Endothelial cell (in vitro differentiated cells): ENCODE data around the gene PPARA. TPM values are rescaled to one million over a fixed set of nuclear protein-coding genes. Genes with fewer than 3 reads are reported as not detected.

Source experiments
- DNase-seq: peaks from one replicate; pipeline ENCODE4 v3.0.0; 2021; ENCODE audit warnings: low spot score
- H3K27ac Mint-ChIP-seq: one replicate; pipeline ENCODE4 v1.8.0; 2021; ENCODE audit warnings: mixed read lengths, inconsistent platforms; ENCODE audit not compliant: unreplicated experiment
- H3K27me3 Mint-ChIP-seq: one replicate; pipeline ENCODE4 v1.8.0; 2021; ENCODE audit warnings: mild to moderate bottlenecking, moderate library complexity, mixed read lengths, inconsistent platforms; ENCODE audit not compliant: unreplicated experiment
- H3K36me3 Mint-ChIP-seq: one replicate; pipeline ENCODE4 v1.8.0; 2021; ENCODE audit warnings: mild to moderate bottlenecking, low read depth, mixed read lengths, inconsistent platforms; ENCODE audit not compliant: unreplicated experiment
- H3K4me1 Mint-ChIP-seq: one replicate; pipeline ENCODE4 v1.8.0; 2021; ENCODE audit warnings: mild to moderate bottlenecking, mixed read lengths, inconsistent platforms; ENCODE audit not compliant: unreplicated experiment
- H3K4me3 Mint-ChIP-seq: one replicate; pipeline ENCODE4 v1.8.0; 2021; ENCODE audit warnings: mild to moderate bottlenecking, mixed read lengths, inconsistent platforms; ENCODE audit not compliant: unreplicated experiment
- H3K9me3 Mint-ChIP-seq: one replicate; pipeline ENCODE4 v1.8.0; 2021; ENCODE audit warnings: mixed read lengths, inconsistent platforms; ENCODE audit not compliant: unreplicated experiment
- total RNA-seq: library from RNA; stranded (reverse); fragmentation: NEBNext Ultra II Directional; extraction: Animal tissue kit (Norgen Biotek cat#: 25700); gene quantifications from one replicate; pipeline ENCODE4 v1.2.1, GENCODE V29; 2021; ENCODE audit not compliant: unreplicated experiment
- TF ChIP-seq, protein P1 (sequence below): fragments of 200-600 bp; sonication (generic); IDR thresholded peaks from one replicate; pipeline ENCODE4 v1.5.0; 2021; ENCODE audit warnings: antibody characterized with exemption; ENCODE audit not compliant: unreplicated experiment

PPARA gene
- total RNA-seq, 1 donor from 2014 or later: 12.6 TPM

DNA sequence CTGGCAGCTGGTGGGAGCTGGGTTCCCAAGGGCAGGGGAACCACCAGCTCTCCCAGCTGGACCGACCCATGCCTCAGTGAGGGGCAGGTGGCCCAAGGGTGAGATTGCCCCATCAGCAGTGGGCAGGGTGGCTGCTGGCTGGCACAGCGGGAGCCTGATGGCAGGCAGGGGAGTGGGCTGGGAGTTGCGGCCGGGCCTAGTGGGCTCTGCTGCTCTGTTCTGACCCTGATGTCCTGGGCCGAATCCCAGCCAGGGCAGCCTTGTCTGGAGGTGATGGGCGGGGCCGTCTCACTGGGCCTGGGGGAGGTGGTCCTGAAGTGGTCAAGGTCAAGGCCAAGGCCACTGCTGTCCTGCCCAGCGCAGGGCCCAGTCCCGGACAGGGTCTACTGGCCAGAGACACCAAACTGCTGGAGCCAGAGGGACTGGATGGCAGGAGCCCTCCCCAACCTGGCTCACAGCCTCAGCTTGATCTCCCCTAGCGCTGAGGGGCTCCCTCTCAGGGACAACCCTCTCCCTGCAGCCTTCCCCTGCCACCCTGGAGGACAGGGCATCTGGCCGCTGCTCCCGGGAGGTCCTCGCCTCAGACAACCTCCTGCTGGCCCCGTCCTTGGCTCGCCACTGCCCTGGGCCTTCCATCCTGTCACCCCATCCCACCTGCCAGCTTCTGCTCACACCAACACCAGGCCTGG lies 26.5 kb upstream of the PPARA start:
- no peaks in the 10 kb centered on the region for H3K36me3 Mint-ChIP-seq

DNA sequence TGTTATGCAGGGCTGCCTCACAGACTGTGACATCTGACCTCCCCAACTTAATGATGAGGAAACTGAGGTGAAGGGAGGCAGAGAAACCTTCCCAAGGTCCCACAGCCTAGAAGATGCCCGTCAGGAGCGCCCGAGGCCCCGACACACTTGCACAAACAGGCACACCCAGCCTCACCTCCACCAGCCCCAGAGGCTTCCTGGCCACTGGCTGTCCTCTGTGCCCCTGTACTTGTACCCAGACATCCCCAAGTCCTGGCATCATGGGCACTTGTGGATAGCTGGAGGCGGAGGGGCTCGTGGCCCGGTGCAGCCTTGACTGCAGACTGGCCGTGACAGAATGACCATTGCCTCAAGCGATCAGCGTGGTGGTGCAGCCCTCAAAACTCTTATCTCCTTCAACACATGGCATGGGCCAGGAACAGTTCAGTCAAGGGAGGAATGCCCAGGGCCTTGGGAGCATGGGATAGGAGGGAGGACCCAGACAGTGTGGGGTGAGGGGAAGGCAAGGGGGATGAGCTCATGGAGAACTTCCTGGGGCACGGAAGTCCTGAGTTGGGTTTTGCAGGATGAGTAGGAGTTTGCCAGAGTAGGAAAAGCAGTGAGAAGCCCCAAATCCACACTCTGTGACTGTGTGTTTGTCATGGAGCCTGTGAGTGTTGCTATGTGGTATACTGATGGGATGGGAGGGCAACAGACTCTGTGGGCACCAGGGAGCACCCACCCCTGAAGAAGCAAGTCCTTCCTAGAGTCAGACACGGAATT lies 25.8 kb upstream of the PPARA start:
- H3K4me1 Mint-ChIP-seq: peaks cover 3% of the 10 kb centered on the region
- DNase-seq: no peak
- TF ChIP-seq, protein P1, sequence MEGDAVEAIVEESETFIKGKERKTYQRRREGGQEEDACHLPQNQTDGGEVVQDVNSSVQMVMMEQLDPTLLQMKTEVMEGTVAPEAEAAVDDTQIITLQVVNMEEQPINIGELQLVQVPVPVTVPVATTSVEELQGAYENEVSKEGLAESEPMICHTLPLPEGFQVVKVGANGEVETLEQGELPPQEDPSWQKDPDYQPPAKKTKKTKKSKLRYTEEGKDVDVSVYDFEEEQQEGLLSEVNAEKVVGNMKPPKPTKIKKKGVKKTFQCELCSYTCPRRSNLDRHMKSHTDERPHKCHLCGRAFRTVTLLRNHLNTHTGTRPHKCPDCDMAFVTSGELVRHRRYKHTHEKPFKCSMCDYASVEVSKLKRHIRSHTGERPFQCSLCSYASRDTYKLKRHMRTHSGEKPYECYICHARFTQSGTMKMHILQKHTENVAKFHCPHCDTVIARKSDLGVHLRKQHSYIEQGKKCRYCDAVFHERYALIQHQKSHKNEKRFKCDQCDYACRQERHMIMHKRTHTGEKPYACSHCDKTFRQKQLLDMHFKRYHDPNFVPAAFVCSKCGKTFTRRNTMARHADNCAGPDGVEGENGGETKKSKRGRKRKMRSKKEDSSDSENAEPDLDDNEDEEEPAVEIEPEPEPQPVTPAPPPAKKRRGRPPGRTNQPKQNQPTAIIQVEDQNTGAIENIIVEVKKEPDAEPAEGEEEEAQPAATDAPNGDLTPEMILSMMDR: no peak
- no peaks in the 10 kb centered on the region for H3K36me3 Mint-ChIP-seq
- H3K27ac Mint-ChIP-seq: no peak overlapping the region
- peaks cover 10% of the 10 kb centered on the region for H3K27me3 Mint-ChIP-seq
- no peaks in the 10 kb centered on the region for H3K9me3 Mint-ChIP-seq
- peak overlapping the region; percentile 29 for H3K4me3 Mint-ChIP-seq

More for the DNA sequence above, 26.5 kb upstream of the PPARA start:
- Mint-ChIP-seq H3K4me1 (peaks cover 3% of the 10 kb centered on the region), H3K27ac (no peak overlapping the region), H3K9me3 (no peaks in the 10 kb centered on the region), H3K27me3 (peaks cover 10% of the 10 kb centered on the region), H3K4me3 (no peak overlapping the region)
- DNase-seq: no peak
- TF ChIP-seq, protein P1: no peak

DNA sequence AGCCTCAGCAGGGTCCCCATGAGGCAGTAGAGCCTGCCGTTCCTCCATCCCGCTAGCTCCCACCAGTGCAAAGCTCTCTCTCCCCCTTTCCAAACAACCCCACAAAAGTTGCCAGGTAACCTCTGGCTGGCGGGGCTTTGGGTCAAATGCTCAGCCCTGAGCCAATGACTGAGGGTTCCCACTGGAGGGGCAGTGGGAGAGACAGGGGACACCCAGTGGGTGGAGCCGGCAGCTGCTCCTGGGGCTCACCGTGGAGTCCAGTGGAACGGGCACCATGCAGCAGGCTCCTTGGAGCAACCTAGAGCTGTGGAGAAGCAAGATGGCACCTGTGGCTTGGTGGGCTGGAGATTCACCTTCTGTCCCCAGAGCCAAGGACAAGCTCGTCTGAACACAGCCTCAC lies 25.0 kb upstream of the PPARA start:
- Mint-ChIP-seq H3K4me1 (peaks cover 3% of the 10 kb centered on the region), H3K4me3 (no peak overlapping the region), H3K27me3 (peaks cover 12% of the 10 kb centered on the region), H3K27ac (no peak overlapping the region), H3K9me3 (no peaks in the 10 kb centered on the region), H3K36me3 (no peaks in the 10 kb centered on the region)
- DNase-seq: no peak
- TF ChIP-seq, protein P1: no peak

DNA sequence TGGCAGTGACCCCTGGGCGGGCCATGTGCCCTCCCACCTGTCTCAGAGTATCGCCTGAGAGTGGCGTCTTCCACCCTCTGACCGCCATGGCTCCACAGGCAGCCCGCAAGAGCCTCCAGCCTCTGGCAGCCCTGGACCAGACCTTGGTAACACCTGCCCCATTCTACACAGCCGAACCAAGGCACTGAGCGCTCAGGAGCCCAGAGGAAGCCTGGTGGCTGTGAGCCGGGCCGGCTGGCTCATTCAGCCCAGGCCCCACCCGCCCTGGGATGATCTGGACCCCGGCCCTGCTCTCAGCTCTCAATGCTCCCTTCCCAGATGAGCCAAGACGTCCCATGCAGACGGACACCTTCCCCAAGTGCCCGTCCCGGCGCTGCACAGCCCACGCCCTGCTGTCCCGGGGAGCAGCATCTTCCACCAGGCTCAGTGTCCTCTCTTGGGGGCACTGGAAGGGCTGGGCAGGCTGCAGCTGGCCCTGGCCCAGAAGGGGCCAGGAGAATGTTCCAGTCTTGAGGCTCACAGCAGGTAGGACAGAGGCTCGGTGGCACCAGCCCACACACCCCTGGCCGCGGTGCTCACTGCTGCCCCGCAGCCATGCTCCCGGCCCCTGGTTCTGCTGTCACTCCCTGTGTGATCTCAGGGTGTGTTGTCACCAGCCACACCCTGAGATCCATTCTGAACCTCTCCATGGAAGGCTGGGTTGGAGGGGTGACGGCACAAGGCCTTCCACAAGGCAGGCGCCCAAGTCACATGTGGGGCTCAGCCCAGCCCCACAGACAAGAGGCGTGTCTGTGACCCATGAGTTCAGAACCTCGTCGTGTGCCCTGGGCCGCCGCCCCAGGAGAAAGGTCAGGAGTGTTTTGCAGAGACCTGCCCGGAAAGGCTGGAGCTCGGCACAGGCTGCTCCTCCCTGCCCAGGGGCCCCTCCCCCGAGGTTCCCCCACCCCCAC lies 24.2 kb upstream of the PPARA start:
- peaks cover 12% of the 10 kb centered on the region for H3K27me3 Mint-ChIP-seq
- peaks cover 3% of the 10 kb centered on the region for H3K4me1 Mint-ChIP-seq
- no peak overlapping the region for H3K4me3 Mint-ChIP-seq
- H3K27ac Mint-ChIP-seq: no peak overlapping the region
- TF ChIP-seq, protein P1: no peak
- no peaks in the 10 kb centered on the region for H3K36me3 Mint-ChIP-seq
- no peak for DNase-seq
- no peaks in the 10 kb centered on the region for H3K9me3 Mint-ChIP-seq
